ENCODE results near the gene ITM2B. TPM values are rescaled to one million over a fixed set of nuclear protein-coding genes. Genes with fewer than 3 reads are reported as not detected.

The ITM2B gene
- polyA plus RNA-seq, 1 donor: 687 TPM

DNA sequence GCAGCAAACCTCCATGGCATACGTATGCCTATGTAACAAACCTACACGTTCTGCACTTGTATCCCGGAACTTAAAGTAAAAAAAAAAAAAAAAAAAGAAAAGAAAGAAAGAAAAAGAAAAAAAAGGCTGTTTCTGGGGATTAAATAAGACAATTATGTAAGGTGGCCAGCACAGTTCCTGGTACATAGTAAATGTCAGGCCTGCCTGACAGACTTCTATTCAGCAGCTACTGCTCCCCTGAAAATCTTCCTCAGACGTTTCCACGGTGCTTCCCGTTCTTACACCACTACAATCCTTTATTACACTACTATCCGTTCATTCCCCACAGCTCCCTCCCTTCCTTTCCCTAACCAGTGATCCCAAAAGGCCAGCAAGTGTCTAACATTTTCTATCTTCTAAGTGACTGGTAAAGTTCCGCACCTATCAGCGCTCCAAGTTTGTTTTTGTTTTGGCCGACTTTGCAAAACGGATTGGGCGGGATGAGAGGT lies 69.9 kb downstream of the ITM2B start:
- WGBS (ENCODE audit: insufficient coverage, low lambda C conversion rate): 0% methylated on average over 1 of the region's 12 CpGs

DNA sequence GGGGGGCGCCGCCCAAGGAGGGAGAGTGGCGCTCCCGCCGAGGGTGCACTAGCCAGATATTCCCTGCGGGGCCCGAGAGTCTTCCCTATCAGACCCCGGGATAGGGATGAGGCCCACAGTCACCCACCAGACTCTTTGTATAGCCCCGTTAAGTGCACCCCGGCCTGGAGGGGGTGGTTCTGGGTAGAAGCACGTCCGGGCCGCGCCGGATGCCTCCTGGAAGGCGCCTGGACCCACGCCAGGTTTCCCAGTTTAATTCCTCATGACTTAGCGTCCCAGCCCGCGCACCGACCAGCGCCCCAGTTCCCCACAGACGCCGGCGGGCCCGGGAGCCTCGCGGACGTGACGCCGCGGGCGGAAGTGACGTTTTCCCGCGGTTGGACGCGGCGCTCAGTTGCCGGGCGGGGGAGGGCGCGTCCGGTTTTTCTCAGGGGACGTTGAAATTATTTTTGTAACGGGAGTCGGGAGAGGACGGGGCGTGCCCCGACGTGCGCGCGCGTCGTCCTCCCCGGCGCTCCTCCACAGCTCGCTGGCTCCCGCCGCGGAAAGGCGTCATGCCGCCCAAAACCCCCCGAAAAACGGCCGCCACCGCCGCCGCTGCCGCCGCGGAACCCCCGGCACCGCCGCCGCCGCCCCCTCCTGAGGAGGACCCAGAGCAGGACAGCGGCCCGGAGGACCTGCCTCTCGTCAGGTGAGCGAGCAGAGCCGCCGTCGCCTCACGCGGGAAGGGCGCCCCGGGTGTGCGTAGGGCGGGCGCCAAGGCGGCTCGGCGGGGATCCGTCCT lies 70.5 kb downstream of the ITM2B start, which contains the start of gene RB1:
TSS of gene RB1 (plus strand) at position 393 of the 784 bp plus-strand sequence. CDS start at position 555, 162 bp downstream.
- Histone ChIP-seq H3K9me3 (ENCODE audit: control insufficient read depth, low read depth, low read length) (no peaks in the 10 kb centered on the region), H3K36me3 (ENCODE audit: control insufficient read depth, insufficient read depth, low read length) (peaks cover 4% of the 10 kb centered on the region), H3K27me3 (ENCODE audit: control insufficient read depth, insufficient read depth, low read length) (no peaks in the 10 kb centered on the region), H3K4me1 (ENCODE audit: control insufficient read depth, insufficient read depth, low read length) (no peaks in the 10 kb centered on the region), H3K4me3 (ENCODE audit: low read length) (peak within 1 kb of the TSS; percentile 84), H3K27ac (ENCODE audit: low read length) (peak within 1 kb of the TSS; percentile 97)
- DNase-seq: peak; percentile 91 to 93
- no CpG with 5 or more reads among the region's 96 CpGs for WGBS (ENCODE audit: insufficient coverage, low lambda C conversion rate)

More for the DNA sequence above, 69.9 kb downstream of the ITM2B start:
- Histone ChIP-seq H3K9me3 (ENCODE audit: control insufficient read depth, low read depth, low read length) (no peaks in the 10 kb centered on the region), H3K4me1 (ENCODE audit: control insufficient read depth, insufficient read depth, low read length) (no peaks in the 10 kb centered on the region), H3K4me3 (ENCODE audit: low read length) (peak overlapping the region; percentile 84), H3K36me3 (ENCODE audit: control insufficient read depth, insufficient read depth, low read length) (no peaks in the 10 kb centered on the region), H3K27ac (ENCODE audit: low read length) (peak overlapping the region; percentile 97), H3K27me3 (ENCODE audit: control insufficient read depth, insufficient read depth, low read length) (no peaks in the 10 kb centered on the region)
- DNase-seq: no peak

DNA sequence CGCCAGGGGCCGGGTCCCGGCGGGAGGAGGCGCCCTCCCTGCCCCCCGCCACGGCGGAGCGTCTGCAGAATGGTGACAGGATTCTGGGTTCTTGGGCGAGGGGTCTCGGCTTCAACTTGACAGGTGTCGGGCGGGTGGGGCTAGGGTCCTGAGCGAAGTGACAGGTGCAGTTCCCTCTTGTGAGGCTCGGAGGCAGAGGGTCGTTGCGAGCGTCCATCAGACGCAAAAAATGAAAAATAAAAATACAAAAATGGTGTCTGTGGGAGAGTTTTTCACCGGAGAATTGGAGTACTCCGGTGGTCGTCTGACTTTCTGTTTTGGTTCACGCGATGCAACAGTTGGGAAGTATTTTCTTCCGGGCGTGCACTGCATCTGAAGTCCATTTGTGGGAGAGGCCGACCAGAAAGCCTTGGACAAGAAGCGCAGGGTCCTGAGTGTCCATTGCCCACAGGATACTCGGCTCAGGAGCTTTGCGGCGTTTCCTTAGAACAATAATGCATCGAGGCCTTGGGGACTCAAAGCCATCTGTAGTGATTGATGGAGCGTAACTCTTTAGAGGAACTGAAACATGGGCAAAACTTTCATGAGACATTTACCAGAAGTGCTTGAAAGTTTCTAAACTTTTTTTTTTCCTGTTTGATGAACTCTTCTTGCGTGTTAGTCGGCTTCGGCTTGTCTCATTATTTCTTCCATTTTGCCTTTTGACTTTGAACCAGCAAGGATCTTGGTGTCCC lies 71.3 kb downstream of the ITM2B start:
- Histone ChIP-seq H3K27me3 (ENCODE audit: control insufficient read depth, insufficient read depth, low read length) (no peaks in the 10 kb centered on the region), H3K9me3 (ENCODE audit: control insufficient read depth, low read depth, low read length) (no peaks in the 10 kb centered on the region), H3K4me3 (ENCODE audit: low read length) (peak overlapping the region; percentile 84), H3K4me1 (ENCODE audit: control insufficient read depth, insufficient read depth, low read length) (no peaks in the 10 kb centered on the region), H3K27ac (ENCODE audit: low read length) (peak overlapping the region; percentile 97), H3K36me3 (ENCODE audit: control insufficient read depth, insufficient read depth, low read length) (peaks cover 4% of the 10 kb centered on the region)
- peak in 1 of 2 donors; percentile 70 for DNase-seq
- WGBS (ENCODE audit: insufficient coverage, low lambda C conversion rate): 10% methylated on average over 8 of the region's 36 CpGs

DNA sequence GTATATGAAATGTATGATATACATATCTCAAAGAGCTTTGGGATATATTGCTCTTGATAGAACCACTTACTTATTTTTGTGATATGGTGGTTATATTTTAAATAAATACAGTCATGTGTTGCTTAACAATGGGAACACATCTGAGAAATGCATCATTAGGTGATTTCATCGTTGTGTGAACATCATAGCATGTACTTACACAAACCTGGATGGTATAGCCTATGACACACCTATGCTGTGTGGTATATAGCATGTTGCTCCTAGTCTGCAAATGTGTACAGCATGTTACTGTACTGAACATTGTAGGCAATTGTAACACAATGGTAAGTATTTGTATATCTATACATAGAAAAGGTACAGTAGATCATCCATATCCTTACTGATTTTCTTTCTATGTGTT lies 78.2 kb downstream of the ITM2B start:
- no peak for DNase-seq
- Histone ChIP-seq H3K36me3 (ENCODE audit: control insufficient read depth, insufficient read depth, low read length) (peaks cover 13% of the 10 kb centered on the region), H3K9me3 (ENCODE audit: control insufficient read depth, low read depth, low read length) (peaks cover 8% of the 10 kb centered on the region), H3K27me3 (ENCODE audit: control insufficient read depth, insufficient read depth, low read length) (no peaks in the 10 kb centered on the region), H3K27ac (ENCODE audit: low read length) (no peak overlapping the region), H3K4me3 (ENCODE audit: low read length) (no peak overlapping the region), H3K4me1 (ENCODE audit: control insufficient read depth, insufficient read depth, low read length) (no peaks in the 10 kb centered on the region)
- WGBS (ENCODE audit: insufficient coverage, low lambda C conversion rate): no CpG with 5 or more reads among the region's 1 CpG

DNA sequence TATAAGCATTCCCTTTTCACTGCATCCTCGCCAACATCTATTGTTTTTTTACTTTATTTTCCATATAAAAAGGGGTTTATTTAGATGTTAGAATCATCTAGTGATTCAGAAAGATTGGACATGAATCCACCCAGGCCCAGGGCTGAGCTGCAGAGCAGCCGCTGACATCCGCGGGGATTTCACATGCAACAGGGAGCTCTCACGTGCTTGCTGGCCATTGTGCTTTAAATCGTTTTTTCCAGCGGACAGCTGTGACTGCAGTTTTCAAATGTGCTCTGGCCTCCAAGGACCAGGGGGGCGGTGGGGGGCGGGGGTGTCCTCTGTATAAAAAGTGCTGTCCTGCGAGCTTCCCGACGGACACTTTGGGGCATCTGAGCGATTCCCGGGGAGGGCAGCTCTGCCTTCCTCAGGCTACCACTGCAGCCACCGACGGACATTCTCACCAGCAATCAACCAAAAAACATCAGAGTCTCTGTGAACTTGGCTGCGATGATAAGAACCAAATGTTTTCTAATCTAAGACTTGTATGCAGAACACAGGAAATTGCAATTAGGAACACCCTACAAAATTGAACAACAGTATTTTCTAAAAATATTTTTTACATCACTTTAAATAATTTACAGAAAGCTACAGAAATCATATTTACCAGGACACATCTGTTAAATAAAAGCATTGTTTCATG lies 83.1 kb downstream of the ITM2B start:
- WGBS (ENCODE audit: insufficient coverage, low lambda C conversion rate): no CpG with 5 or more reads among the region's 17 CpGs
- no peaks in the 10 kb centered on the region for H3K4me1 ChIP-seq (ENCODE audit: control insufficient read depth, insufficient read depth, low read length)
- H3K9me3 ChIP-seq (ENCODE audit: control insufficient read depth, low read depth, low read length): peaks cover 50% of the 10 kb centered on the region
- no peaks in the 10 kb centered on the region for H3K27me3 ChIP-seq (ENCODE audit: control insufficient read depth, insufficient read depth, low read length)
- no peak for DNase-seq
- no peak overlapping the region for H3K4me3 ChIP-seq (ENCODE audit: low read length)
- H3K27ac ChIP-seq (ENCODE audit: low read length): no peak overlapping the region
- H3K36me3 ChIP-seq (ENCODE audit: control insufficient read depth, insufficient read depth, low read length): peaks cover 18% of the 10 kb centered on the region

DNA sequence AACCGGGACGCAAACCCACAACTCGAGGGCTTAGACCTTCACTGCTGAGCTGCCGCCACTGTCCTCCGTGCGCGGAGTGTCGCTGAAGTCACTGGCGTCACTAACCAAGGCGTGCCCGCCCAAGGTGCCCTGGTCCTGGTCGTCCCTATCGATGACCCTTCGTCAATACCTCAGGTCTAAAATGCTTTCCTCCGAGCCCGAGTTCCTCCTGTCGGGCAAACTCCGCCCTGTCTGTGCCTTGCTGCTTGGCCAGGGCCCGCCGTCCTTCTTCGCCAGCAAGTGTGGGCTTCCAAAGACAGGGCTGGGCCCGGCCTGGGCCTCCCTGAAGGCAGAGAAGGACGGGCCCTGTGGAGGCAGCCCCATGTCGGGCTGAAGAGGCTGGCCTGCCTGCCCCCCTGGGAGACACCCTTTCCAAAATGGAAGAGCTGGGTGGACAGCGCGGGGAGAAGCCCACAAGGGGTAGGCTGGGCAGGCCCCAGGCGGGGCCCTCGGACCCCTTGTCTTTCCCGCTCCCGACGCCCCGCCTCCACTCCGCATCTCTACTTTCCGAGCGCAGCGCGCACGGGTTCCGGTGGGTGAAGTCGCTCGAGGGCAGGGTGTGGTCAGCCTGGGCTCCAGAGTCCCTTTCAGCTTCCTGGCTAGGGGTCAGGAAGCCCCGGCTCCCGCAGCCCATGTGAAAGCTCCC lies 84.0 kb downstream of the ITM2B start:
- Histone ChIP-seq H3K36me3 (ENCODE audit: control insufficient read depth, insufficient read depth, low read length) (peaks cover 18% of the 10 kb centered on the region), H3K9me3 (ENCODE audit: control insufficient read depth, low read depth, low read length) (peaks cover 50% of the 10 kb centered on the region), H3K4me1 (ENCODE audit: control insufficient read depth, insufficient read depth, low read length) (no peaks in the 10 kb centered on the region), H3K27me3 (ENCODE audit: control insufficient read depth, insufficient read depth, low read length) (no peaks in the 10 kb centered on the region), H3K27ac (ENCODE audit: low read length) (no peak overlapping the region), H3K4me3 (ENCODE audit: low read length) (no peak overlapping the region)
- DNase-seq: peak in 1 of 2 donors; percentile 2
- WGBS (ENCODE audit: insufficient coverage, low lambda C conversion rate): no CpG with 5 or more reads among the region's 43 CpGs

DNA sequence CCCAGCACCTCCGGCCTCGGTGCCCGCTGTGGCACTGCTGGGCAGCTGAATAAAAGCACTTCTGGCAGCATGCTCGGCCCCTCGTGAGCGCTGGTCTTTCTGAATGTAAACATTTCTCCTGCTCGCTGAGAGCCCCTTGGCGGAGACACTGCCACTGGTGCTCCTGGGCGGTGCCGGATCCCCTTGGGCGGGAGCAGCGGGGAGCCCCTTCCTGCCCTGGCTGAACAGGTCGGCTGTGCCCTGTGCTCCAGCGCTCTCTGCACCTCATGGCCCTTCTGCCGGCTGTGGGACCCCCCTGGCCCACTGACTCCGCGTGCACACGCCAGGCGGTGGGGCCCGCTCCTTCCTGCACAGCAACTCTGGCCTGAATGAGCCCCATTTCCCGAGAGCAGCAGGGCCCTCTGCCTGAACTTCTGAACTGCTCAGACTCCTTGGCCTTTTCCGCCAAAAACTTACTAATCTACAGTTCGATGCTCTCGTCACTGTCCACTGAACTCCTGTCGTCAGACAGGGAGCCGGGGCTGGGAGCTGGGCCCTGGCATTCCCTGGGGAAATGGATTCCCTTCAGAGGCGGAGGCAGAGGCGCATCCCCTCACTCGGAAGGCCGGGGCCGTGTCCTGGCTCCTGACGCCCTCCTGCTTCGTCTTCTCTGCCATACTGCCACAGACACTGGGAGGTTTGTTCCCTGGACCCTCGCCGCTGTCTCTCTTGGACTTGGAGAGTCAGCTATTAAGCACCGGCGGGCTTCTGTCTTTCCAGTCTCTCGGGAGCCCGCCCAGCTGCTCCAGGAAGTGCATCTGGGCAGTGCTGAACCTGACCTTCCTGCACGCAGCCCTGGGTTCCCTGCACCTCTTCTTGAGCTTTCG lies 84.7 kb downstream of the ITM2B start:
- H3K27me3 ChIP-seq (ENCODE audit: control insufficient read depth, insufficient read depth, low read length): no peaks in the 10 kb centered on the region
- H3K36me3 ChIP-seq (ENCODE audit: control insufficient read depth, insufficient read depth, low read length): peaks cover 14% of the 10 kb centered on the region
- no peak for DNase-seq
- no CpG with 5 or more reads among the region's 41 CpGs for WGBS (ENCODE audit: insufficient coverage, low lambda C conversion rate)
- no peak overlapping the region for H3K27ac ChIP-seq (ENCODE audit: low read length)
- H3K9me3 ChIP-seq (ENCODE audit: control insufficient read depth, low read depth, low read length): peaks cover 54% of the 10 kb centered on the region
- no peaks in the 10 kb centered on the region for H3K4me1 ChIP-seq (ENCODE audit: control insufficient read depth, insufficient read depth, low read length)
- peak overlapping the region; percentile 40 for H3K4me3 ChIP-seq (ENCODE audit: low read length)

DNA sequence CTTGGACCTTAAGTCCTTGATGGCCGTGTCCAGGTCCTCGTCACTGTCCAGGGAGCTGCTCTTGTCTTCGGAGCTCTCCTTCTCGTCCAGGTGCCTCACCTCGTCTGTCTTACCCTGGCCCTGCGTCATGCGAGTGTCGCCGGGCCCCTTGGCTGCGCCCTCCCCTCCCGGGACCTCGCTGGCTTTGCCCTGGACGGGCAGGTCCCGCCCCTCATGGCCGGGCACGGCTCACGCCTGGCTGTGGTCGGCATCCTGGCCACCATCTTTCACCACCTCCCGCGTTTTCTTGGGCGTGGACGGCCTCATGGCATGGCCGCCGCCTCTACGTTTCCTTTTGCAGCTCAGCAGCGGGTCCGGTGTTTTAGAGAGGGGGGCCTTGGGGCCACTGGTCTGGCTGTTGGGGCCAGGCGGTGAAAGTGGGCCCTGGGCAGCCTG lies 85.4 kb downstream of the ITM2B start:
- no peaks in the 10 kb centered on the region for H3K27me3 ChIP-seq (ENCODE audit: control insufficient read depth, insufficient read depth, low read length)
- H3K4me3 ChIP-seq (ENCODE audit: low read length): peak overlapping the region; percentile 40
- no CpG with 5 or more reads among the region's 28 CpGs for WGBS (ENCODE audit: insufficient coverage, low lambda C conversion rate)
- H3K4me1 ChIP-seq (ENCODE audit: control insufficient read depth, insufficient read depth, low read length): no peaks in the 10 kb centered on the region
- H3K27ac ChIP-seq (ENCODE audit: low read length): no peak overlapping the region
- H3K9me3 ChIP-seq (ENCODE audit: control insufficient read depth, low read depth, low read length): peaks cover 54% of the 10 kb centered on the region
- H3K36me3 ChIP-seq (ENCODE audit: control insufficient read depth, insufficient read depth, low read length): peaks cover 14% of the 10 kb centered on the region
- DNase-seq: peak in 1 of 2 donors; percentile 60

DNA sequence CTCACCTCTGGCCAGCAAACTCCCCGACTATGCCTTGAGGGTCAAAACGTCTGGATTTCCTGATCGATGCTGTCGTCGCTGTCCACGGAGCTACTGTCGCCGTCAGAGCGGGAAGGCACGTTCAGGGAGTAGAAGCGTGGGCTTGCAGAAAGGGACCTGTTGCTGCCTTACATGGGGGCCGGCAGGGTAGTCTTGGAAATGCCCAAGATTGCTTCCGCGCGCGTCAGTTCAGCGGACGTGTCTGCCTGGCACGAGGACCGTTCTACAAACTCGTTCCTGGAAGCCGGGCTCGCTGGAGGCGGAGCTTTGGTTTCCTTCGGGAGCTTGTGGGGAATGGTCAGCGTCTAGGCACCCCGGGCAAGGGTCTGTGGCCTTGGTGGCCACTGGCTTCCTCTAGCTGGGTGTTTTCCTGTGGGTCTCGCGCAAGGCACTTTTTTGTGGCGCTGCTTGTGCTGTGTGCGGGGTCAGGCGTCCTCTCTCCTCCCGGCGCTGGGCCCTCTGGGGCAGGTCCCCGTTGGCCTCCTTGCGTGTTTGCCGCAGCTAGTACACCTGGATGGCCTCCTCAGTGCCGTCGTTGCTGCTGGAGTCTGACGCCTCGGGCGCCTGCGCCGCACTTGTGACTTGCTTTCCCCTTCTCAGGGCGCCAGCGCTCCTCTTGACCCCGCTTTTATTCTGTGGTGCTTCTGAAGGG lies 86.0 kb downstream of the ITM2B start:
- Histone ChIP-seq H3K27me3 (ENCODE audit: control insufficient read depth, insufficient read depth, low read length) (no peaks in the 10 kb centered on the region), H3K36me3 (ENCODE audit: control insufficient read depth, insufficient read depth, low read length) (peaks cover 14% of the 10 kb centered on the region), H3K4me3 (ENCODE audit: low read length) (peak overlapping the region; percentile 40), H3K4me1 (ENCODE audit: control insufficient read depth, insufficient read depth, low read length) (no peaks in the 10 kb centered on the region), H3K27ac (ENCODE audit: low read length) (no peak overlapping the region), H3K9me3 (ENCODE audit: control insufficient read depth, low read depth, low read length) (peaks cover 50% of the 10 kb centered on the region)
- DNase-seq: peak in 1 of 2 donors; percentile 68
- WGBS (ENCODE audit: insufficient coverage, low lambda C conversion rate): no CpG with 5 or more reads among the region's 47 CpGs

Data from large intestine (tissue), 3 donors.